Measurements from ENCODE around the gene PLEKHD1. TPM values are rescaled to one million over a fixed set of nuclear protein-coding genes. Genes with fewer than 3 reads are reported as not detected.

The PLEKHD1 gene
- total and polyA plus RNA-seq, 8 donors: 0.03 to 0.19 (median 0.08) TPM; not detected in 2

GRCh38 chr14:69500096-69500495, 15.6 kb downstream of the PLEKHD1 start:
- no peak for DNase-seq
- no peak for TF ChIP-seq CTCF (IDR thresholded peaks at IDR 0.05)
- Histone ChIP-seq H3K27ac (no peak overlapping the region), H3K36me3 (no peaks in the 10 kb centered on the region), H3K9me3 (no peaks in the 10 kb centered on the region), H3K4me3 (no peak overlapping the region), H3K4me1 (no peaks in the 10 kb centered on the region), H3K27me3 (no peaks in the 10 kb centered on the region)
- WGBS, 2 donors: 85 to 87% methylated on average over 5 of the region's 5 CpGs
- ATAC-seq: no peak
- no peak for FAIRE-seq
- intact Hi-C loops (cut with DNase I): no loop called here

GRCh38 chr14:69500736-69501135, 16.2 kb downstream of the PLEKHD1 start:
- intact Hi-C loops (cut with DNase I): no loop called here
- no peaks in the 10 kb centered on the region for H3K27me3 ChIP-seq
- no peak overlapping the region for H3K27ac ChIP-seq
- DNase-seq (peak in 1 of 6 donors; percentile 45), ATAC-seq (no peak), FAIRE-seq (no peak)
- no peaks in the 10 kb centered on the region for H3K36me3 ChIP-seq
- H3K4me1 ChIP-seq: no peaks in the 10 kb centered on the region
- no peak overlapping the region for H3K4me3 ChIP-seq
- H3K9me3 ChIP-seq: no peaks in the 10 kb centered on the region
- 88% methylated on average over 4 of the region's 4 CpGs for WGBS, 2 donors
- no peak for TF ChIP-seq CTCF (IDR thresholded peaks at IDR 0.05)

- no peaks in the 10 kb centered on the region for H3K27me3 ChIP-seq
- no peak for FAIRE-seq
- H3K9me3 ChIP-seq: no peaks in the 10 kb centered on the region
- no peaks in the 10 kb centered on the region for H3K4me1 ChIP-seq
- no peak for DNase-seq
- H3K4me3 ChIP-seq: no peak overlapping the region
- no peak overlapping the region for H3K27ac ChIP-seq
- H3K36me3 ChIP-seq: no peaks in the 10 kb centered on the region
- 58 to 74% methylated on average over 4 of the region's 4 CpGs for whole genome bisulfite sequencing, 2 donors
- no peak for TF ChIP-seq CTCF (IDR thresholded peaks at IDR 0.05)
- intact Hi-C loops (cut with DNase I): no loop called here
- peak in 2 of 4 donors; percentile 35 to 64 for ATAC-seq
These were observed 16.9 kb downstream of the PLEKHD1 start for GRCh38 chr14:69501423-69501838.

GRCh38 chr14:69504775-69505174, 20.2 kb downstream of the PLEKHD1 start:
- WGBS, 2 donors: 94 to 100% methylated on average over 1 of the region's 1 CpG
- H3K9me3 ChIP-seq: no peaks in the 10 kb centered on the region
- FAIRE-seq: no peak
- H3K27ac ChIP-seq: no peak overlapping the region
- H3K27me3 ChIP-seq: no peaks in the 10 kb centered on the region
- intact Hi-C loops (cut with DNase I): no loop called here
- peak in 1 of 6 donors; percentile 2 for DNase-seq
- no peak for ATAC-seq
- TF ChIP-seq CTCF (IDR thresholded peaks at IDR 0.05): no peak
- H3K4me3 ChIP-seq: no peak overlapping the region
- H3K36me3 ChIP-seq: no peaks in the 10 kb centered on the region
- no peaks in the 10 kb centered on the region for H3K4me1 ChIP-seq

- no peak overlapping the region for H3K4me3 ChIP-seq
- no peaks in the 10 kb centered on the region for H3K4me1 ChIP-seq
- no peaks in the 10 kb centered on the region for H3K9me3 ChIP-seq
- FAIRE-seq (no peak), DNase-seq (peak in 1 of 6 donors; percentile 20), ATAC-seq (peak in 2 of 4 donors; percentile 48 to 51)
- intact Hi-C loops (cut with DNase I): no loop called here
- no peak for TF ChIP-seq CTCF (IDR thresholded peaks at IDR 0.05)
- H3K36me3 ChIP-seq: no peaks in the 10 kb centered on the region
- WGBS, 2 donors: 77 to 78% methylated on average over 8 of the region's 8 CpGs
- H3K27ac ChIP-seq: no peak overlapping the region
- H3K27me3 ChIP-seq: no peaks in the 10 kb centered on the region
These were observed 21.1 kb downstream of the PLEKHD1 start for GRCh38 chr14:69505338-69506240.
